Tibial nerve (tissue), 4 donors: ENCODE measurements around the gene ZBTB17. TPM values are rescaled to one million over a fixed set of nuclear protein-coding genes. Genes with fewer than 3 reads are reported as not detected.

ENCODE experiments used
- DNase-seq, 2 donors: peaks; one replicate each; pipeline ENCODE4 v3.0.0-alpha.2; 2019; ENCODE audit warnings: low spot score in 2 of 2
- H3K27ac ChIP-seq, 4 donors: fragments of 200-600 bp; sonication (generic) in 3 of 4; one replicate each; pipeline ENCODE4 v1.5.1; 2017 to 2019; ENCODE audit warnings: mild to moderate bottlenecking in 1 of 4
- H3K27me3 ChIP-seq, 2 donors: fragments of 200-600 bp; sonication (generic) in 1 of 2; one replicate each; pipeline versions ENCODE4 v1.5.1 to v1.6.0; 2017 to 2019
- H3K36me3 ChIP-seq, 3 donors: fragments of 200-600 bp; sonication (generic); one replicate each; pipeline ENCODE4 v1.5.1; 2018 to 2019
- H3K4me1 ChIP-seq, 4 donors: fragments of 200-600 bp; sonication (generic) in 3 of 4; one replicate each; pipeline ENCODE4 v1.5.1; 2017 to 2019
- H3K4me3 ChIP-seq, 4 donors: fragments of 200-600 bp; sonication (generic) in 3 of 4; one replicate each; pipeline ENCODE4 v1.5.1; 2017 to 2019; ENCODE audit warnings: mild to moderate bottlenecking in 1 of 4, moderate library complexity in 1 of 4
- H3K9me3 ChIP-seq, 4 donors: fragments of 200-600 bp; sonication (generic) in 3 of 4; one replicate each; pipeline ENCODE4 v1.5.1; 2017 to 2019
- CTCF ChIP-seq, 5 experiments: fragments of 200-600 bp in 3 of 5; fragments of 450-650 bp in 2 of 5; sonication (generic) in 3 of 5; IDR thresholded peaks; one replicate each; pipeline ENCODE4 v1.5.1; 2016 to 2019; ENCODE audit warnings: antibody characterized with exemption in 5 of 5, mild to moderate bottlenecking in 3 of 5, moderate library complexity in 2 of 5
- EP300 ChIP-seq, 2 donors: sonication (generic); formaldehyde crosslinking; IDR thresholded peaks; one replicate each; pipeline ENCODE4 v1.6.1; 2017; ENCODE audit warnings: antibody characterized with exemption in 2 of 2, mild to moderate bottlenecking in 1 of 2
- POLR2A ChIP-seq, 2 donors: fragments of 450-650 bp; IDR thresholded peaks; one replicate each; pipeline ENCODE4 v1.6.1; 2017; ENCODE audit warnings: antibody characterized with exemption in 2 of 2, mild to moderate bottlenecking in 2 of 2, moderate library complexity in 2 of 2
- WGBS, 2 donors: methylation state at CpG; one replicate each; pipeline ENCODE4 v1.1.5; 2018; 5-methylcytosine and 5-hydroxymethylcytosine counted together
- total RNA-seq, 4 donors: library from RNA; depleted of rRNA; stranded (reverse); fragments of >200 nt; gene quantifications; one replicate each; pipeline ENCODE4 v1.1.0, GENCODE V29; 2016

Gene ZBTB17
- total RNA-seq, 4 donors from 2014 or later, result 34.5 to 85.2 (median 52.4) TPM

GRCh38 chr1:15997637-15998280 is 21.9 kb upstream of the ZBTB17 start:
- Histone ChIP-seq H3K9me3 (no peaks in the 10 kb centered on the region), H3K27ac (no peak overlapping the region), H3K4me3 (no peak overlapping the region), H3K36me3 (no peaks in the 10 kb centered on the region), H3K4me1 (no peaks in the 10 kb centered on the region), H3K27me3 (no peaks in the 10 kb centered on the region)
- TF ChIP-seq POLR2A (IDR thresholded peaks at IDR 0.05) (no peak), CTCF (IDR thresholded peaks at IDR 0.05) (no peak)
- no peak for DNase-seq
- 82 to 87% methylated on average over 9 of the region's 9 CpGs for WGBS, 2 donors

GRCh38 chr1:15997076-15997585 is 21.2 kb upstream of the ZBTB17 start:
- Histone ChIP-seq H3K36me3 (no peaks in the 10 kb centered on the region), H3K4me1 (no peaks in the 10 kb centered on the region), H3K27ac (no peak overlapping the region), H3K27me3 (no peaks in the 10 kb centered on the region), H3K4me3 (no peak overlapping the region), H3K9me3 (no peaks in the 10 kb centered on the region)
- no peak for DNase-seq
- TF ChIP-seq CTCF (IDR thresholded peaks at IDR 0.05) (no peak), EP300 (IDR thresholded peaks at IDR 0.05) (no peak), POLR2A (IDR thresholded peaks at IDR 0.05) (no peak)
- WGBS, 2 donors, result 77 to 78% methylated on average over 4 to 9 of the region's 9 CpGs

GRCh38 chr1:15994590-15995351 is 18.9 kb upstream of the ZBTB17 start:
- DNase-seq, result peak in 1 of 2 donors; percentile 61
- no peak overlapping the region for H3K4me3 ChIP-seq
- WGBS, 2 donors, result 62 to 72% methylated on average over 8 to 11 of the region's 11 CpGs

GRCh38 chr1:15994081-15994480 is 18.2 kb upstream of the ZBTB17 start:
- TF ChIP-seq CTCF (IDR thresholded peaks at IDR 0.05) (no peak), POLR2A (IDR thresholded peaks at IDR 0.05) (no peak), EP300 (IDR thresholded peaks at IDR 0.05) (no peak)

More at GRCh38 chr1:15994590-15995351, 18.9 kb upstream of the ZBTB17 start:
- no peak for TF ChIP-seq POLR2A (IDR thresholded peaks at IDR 0.05)
- TF ChIP-seq CTCF (IDR thresholded peaks at IDR 0.05), result peak; percentile 54 to 96 (median 88)
- TF ChIP-seq EP300 (IDR thresholded peaks at IDR 0.05), result peak in 1 of 2 donors; percentile 7
- Histone ChIP-seq H3K4me1 (no peaks in the 10 kb centered on the region), H3K27me3 (no peaks in the 10 kb centered on the region), H3K27ac (no peak overlapping the region), H3K36me3 (no peaks in the 10 kb centered on the region), H3K9me3 (no peaks in the 10 kb centered on the region)

GRCh38 chr1:15993666-15994065 is 17.8 kb upstream of the ZBTB17 start:
- no peaks in the 10 kb centered on the region for H3K36me3 ChIP-seq
- TF ChIP-seq EP300 (IDR thresholded peaks at IDR 0.05) (no peak), CTCF (IDR thresholded peaks at IDR 0.05) (no peak), POLR2A (IDR thresholded peaks at IDR 0.05) (no peak)
- H3K9me3 ChIP-seq, result no peaks in the 10 kb centered on the region
- no peak overlapping the region for H3K4me3 ChIP-seq
- no peak overlapping the region for H3K27ac ChIP-seq
- H3K4me1 ChIP-seq, result no peaks in the 10 kb centered on the region
- WGBS, 2 donors, result 83 to 93% methylated on average over 11 to 13 of the region's 15 CpGs
- H3K27me3 ChIP-seq, result no peaks in the 10 kb centered on the region
- no peak for DNase-seq

More at GRCh38 chr1:15994081-15994480, 18.2 kb upstream of the ZBTB17 start:
- H3K36me3 ChIP-seq, result no peaks in the 10 kb centered on the region
- DNase-seq, result no peak
- no peak overlapping the region for H3K27ac ChIP-seq
- H3K4me3 ChIP-seq, result no peak overlapping the region
- no peaks in the 10 kb centered on the region for H3K27me3 ChIP-seq
- no peaks in the 10 kb centered on the region for H3K4me1 ChIP-seq
- whole genome bisulfite sequencing, 2 donors, result 70 to 89% methylated on average over 4 to 7 of the region's 10 CpGs
- H3K9me3 ChIP-seq, result no peaks in the 10 kb centered on the region
